HL-60 (cell line): ENCODE measurements around the gene SRI.

Experiments used
- DNase-seq, 2 experiments: peaks; one replicate each; pipeline ENCODE4 v3.0.0-alpha.2; 2010 to 2020; ENCODE audit warnings: low read depth in 1 of 2, low spot score in 1 of 2
- H3K27ac ChIP-seq: fragments of 250-450 bp; sonication (Bioruptor Pico); replicated peaks from 2 replicates; pipeline ENCODE4 v1.5.1; 2020; ENCODE audit warnings: mild to moderate bottlenecking, moderate library complexity
- H3K27me3 ChIP-seq: fragments of 250-450 bp; sonication (Bioruptor Pico); 2 replicates; pipeline ENCODE4 v1.5.1; 2021; ENCODE audit warnings: mild to moderate bottlenecking, moderate library complexity; ENCODE audit not compliant: insufficient read depth, poor library complexity, severe bottlenecking
- H3K4me3 ChIP-seq: replicated peaks from 2 replicates; pipeline ENCODE4 v1.5.1; 2011; ENCODE audit warnings: mild to moderate bottlenecking, control low read depth, low read length; ENCODE audit not compliant: insufficient read depth
- CTCF ChIP-seq: IDR thresholded peaks from one replicate; pipeline ENCODE4 v1.5.1; 2011; ENCODE audit warnings: low read length, control low read depth, inconsistent platforms; ENCODE audit not compliant: insufficient read depth
- GABPA ChIP-seq: IDR thresholded peaks from 2 replicates; pipeline ENCODE4 v1.6.1; 2012; ENCODE audit warnings: low read depth
- POLR2AphosphoS5 ChIP-seq: IDR thresholded peaks from 2 replicates; pipeline ENCODE4 v1.6.1; 2012; ENCODE audit warnings: low read depth
- SPI1 ChIP-seq: IDR thresholded peaks from 2 replicates; pipeline ENCODE4 v1.6.1; 2012; ENCODE audit warnings: low read depth, mild to moderate bottlenecking, borderline replicate concordance
- TF ChIP-seq, protein P1 (sequence below): IDR thresholded peaks from 2 replicates; pipeline ENCODE4 v1.6.1; 2012; ENCODE audit warnings: low read depth; ENCODE audit not compliant: insufficient replicate concordance

Gene SRI

GRCh38 chr7:88229302-88229995, 9.6 kb upstream of the SRI start:
- TF ChIP-seq CTCF: no peak
- TF ChIP-seq, protein P1, sequence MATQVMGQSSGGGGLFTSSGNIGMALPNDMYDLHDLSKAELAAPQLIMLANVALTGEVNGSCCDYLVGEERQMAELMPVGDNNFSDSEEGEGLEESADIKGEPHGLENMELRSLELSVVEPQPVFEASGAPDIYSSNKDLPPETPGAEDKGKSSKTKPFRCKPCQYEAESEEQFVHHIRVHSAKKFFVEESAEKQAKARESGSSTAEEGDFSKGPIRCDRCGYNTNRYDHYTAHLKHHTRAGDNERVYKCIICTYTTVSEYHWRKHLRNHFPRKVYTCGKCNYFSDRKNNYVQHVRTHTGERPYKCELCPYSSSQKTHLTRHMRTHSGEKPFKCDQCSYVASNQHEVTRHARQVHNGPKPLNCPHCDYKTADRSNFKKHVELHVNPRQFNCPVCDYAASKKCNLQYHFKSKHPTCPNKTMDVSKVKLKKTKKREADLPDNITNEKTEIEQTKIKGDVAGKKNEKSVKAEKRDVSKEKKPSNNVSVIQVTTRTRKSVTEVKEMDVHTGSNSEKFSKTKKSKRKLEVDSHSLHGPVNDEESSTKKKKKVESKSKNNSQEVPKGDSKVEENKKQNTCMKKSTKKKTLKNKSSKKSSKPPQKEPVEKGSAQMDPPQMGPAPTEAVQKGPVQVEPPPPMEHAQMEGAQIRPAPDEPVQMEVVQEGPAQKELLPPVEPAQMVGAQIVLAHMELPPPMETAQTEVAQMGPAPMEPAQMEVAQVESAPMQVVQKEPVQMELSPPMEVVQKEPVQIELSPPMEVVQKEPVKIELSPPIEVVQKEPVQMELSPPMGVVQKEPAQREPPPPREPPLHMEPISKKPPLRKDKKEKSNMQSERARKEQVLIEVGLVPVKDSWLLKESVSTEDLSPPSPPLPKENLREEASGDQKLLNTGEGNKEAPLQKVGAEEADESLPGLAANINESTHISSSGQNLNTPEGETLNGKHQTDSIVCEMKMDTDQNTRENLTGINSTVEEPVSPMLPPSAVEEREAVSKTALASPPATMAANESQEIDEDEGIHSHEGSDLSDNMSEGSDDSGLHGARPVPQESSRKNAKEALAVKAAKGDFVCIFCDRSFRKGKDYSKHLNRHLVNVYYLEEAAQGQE: no peak
- TF ChIP-seq GABPA: no peak
- DNase-seq: no peak
- H3K4me3 ChIP-seq: no peak overlapping the region
- no peak overlapping the region for H3K27ac ChIP-seq
- no peaks in the 10 kb centered on the region for H3K27me3 ChIP-seq

DNA sequence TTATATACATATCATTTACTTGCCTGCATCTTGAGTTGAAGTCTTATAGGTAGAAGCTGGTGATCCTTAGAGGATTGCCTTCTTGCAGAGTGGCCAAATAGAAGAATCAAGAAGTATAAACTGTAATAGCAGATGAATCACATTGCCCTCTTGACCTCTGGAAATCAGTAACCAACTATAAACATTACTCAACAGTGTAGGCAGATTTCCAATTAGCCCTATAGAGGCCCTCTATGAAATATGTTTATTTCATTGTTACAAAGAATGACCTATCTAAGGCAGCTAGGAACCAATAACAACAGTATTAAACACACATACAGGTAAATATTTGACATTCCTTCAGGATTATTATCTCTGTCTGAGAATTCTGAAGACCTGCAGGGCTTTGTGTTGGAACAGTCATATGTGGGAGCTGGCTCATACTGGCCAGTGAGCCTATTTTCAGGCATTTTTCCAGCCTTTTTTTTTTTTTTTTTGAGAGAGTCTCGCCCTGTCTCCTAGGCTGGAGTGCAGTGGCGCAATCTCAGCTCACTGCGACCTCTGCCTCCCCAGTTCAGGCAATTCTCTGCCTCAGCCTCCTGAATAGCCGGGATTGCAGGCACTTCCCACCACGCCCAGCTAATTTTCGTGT, 7.2 kb upstream of the SRI start:
- Histone ChIP-seq H3K27ac (no peak overlapping the region), H3K27me3 (no peaks in the 10 kb centered on the region), H3K4me3 (no peak overlapping the region)
- TF ChIP-seq GABPA (no peak), SPI1 (no peak), CTCF (no peak), POLR2AphosphoS5 (no peak)
- TF ChIP-seq, protein P1: no peak
- DNase-seq: no peak

DNA sequence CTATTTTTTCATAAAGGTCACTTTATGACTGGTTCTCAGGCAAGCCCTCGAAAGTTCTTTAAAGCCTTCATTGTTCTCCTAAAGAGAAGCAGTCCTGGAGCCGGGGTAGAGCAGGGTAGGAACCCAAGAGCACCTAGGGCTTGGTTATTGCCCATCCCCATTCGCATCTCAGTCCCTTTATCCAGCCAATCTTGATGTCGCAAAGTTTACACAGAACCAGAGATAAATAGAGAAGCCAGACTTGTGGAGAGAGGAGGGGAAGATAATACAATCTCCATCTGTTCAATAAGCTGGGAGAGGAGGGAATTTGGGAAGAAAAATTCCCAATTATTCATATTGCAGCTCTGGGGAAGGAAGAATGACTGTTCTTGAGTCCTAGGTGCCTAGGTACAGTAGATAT, 6.4 kb upstream of the SRI start:
- H3K4me3 ChIP-seq: no peak overlapping the region
- TF ChIP-seq CTCF: no peak
- no peak for TF ChIP-seq POLR2AphosphoS5
- no peak for TF ChIP-seq SPI1
- TF ChIP-seq, protein P1: no peak
- no peak for TF ChIP-seq GABPA
- no peaks in the 10 kb centered on the region for H3K27me3 ChIP-seq
- no peak overlapping the region for H3K27ac ChIP-seq
- no peak for DNase-seq
